HCT116 (cell line): ENCODE measurements around the gene GPA33. TPM values are rescaled to one million over a fixed set of nuclear protein-coding genes. Genes with fewer than 3 reads are reported as not detected.

ENCODE experiments used
- ATAC-seq: fragments of 200-7000 bp; cut with Tn5 transposase; 2 replicates; pipeline ENCODE4 v1.9.1; 2020; ENCODE audit warnings: mild to moderate bottlenecking, moderate library complexity
- BruUV-seq: library from RNA; stranded (reverse); fragments of 400-500 nt; replicated peaks from 2 replicates; lab custom pipeline; 2021; lab: Mats Ljungman, UMichigan
- CTCF ChIA-PET: fragments of 300-600 bp; sonication (Branson Sonifier 250); formaldehyde crosslinking; loops from one replicate; lab custom pipeline; 2021; ENCODE audit warnings: antibody characterized with exemption; lab: Charles Lee
- POLR2A ChIA-PET: fragments of 300-600, 350-600 bp; sonication (Branson Sonifier 250); formaldehyde crosslinking; loops from one replicate; lab custom pipeline; 2021; ENCODE audit warnings: antibody characterized with exemption; lab: Charles Lee
- RAD21 ChIA-PET, 2 experiments: fragments of 300-600 bp; sonication (Branson Sonifier 250); formaldehyde crosslinking; loops; one replicate each; lab custom pipeline; 2023; ENCODE audit warnings: low total read pairs in 2 of 2; ENCODE audit not compliant: uncharacterized antibody in 2 of 2, unreplicated experiment in 2 of 2, low non-redundant PET in 1 of 2; lab: Charles Lee
- DNase-seq: peaks from one replicate; pipeline ENCODE4 v3.0.0-alpha.2; 2010; ENCODE audit warnings: low read depth, low spot score
- H2AFZ ChIP-seq: fragments of 200-600 bp; shearing (Covaris generic), sonication (generic); 2 replicates; pipeline ENCODE4 v1.6.1; 2017; ENCODE audit warnings: low read depth, mixed run types, mixed read lengths, antibody characterized with exemption, low read length; ENCODE audit not compliant: poor library complexity, severe bottlenecking
- H3K27ac ChIP-seq: 2 replicates; pipeline ENCODE4 v1.5.1; 2012; ENCODE audit warnings: low read depth, low read length
- H3K27me3 ChIP-seq: fragments of 200-600 bp; sonication (generic); 2 replicates; pipeline ENCODE4 v1.6.1; 2016; ENCODE audit warnings: mixed run types, low read length, mixed read lengths; ENCODE audit not compliant: insufficient read depth
- H3K36me3 ChIP-seq, 2 experiments: fragments of 200-500 bp in 1 of 2; fragments of 200-600 bp in 1 of 2; sonication (Bioruptor generic) in 1 of 2; sonication (generic) in 1 of 2; 2 replicates each; pipeline versions ENCODE4 v1.5.1 to v1.6.1; 2014 to 2016; ENCODE audit warnings: low read length in 2 of 2, inconsistent platforms in 1 of 2, mixed read lengths in 1 of 2, mixed run types in 1 of 2; ENCODE audit not compliant: insufficient read depth in 2 of 2, control insufficient read depth in 1 of 2
- H3K4me1 ChIP-seq, 2 experiments: fragments of 200-600 bp in 1 of 2; sonication (generic) in 1 of 2; 2 replicates each; pipeline versions ENCODE4 v1.5.1 to v1.6.1; 2012 to 2017; ENCODE audit warnings: low read length in 2 of 2, inconsistent platforms in 1 of 2, mild to moderate bottlenecking in 1 of 2, mixed read lengths in 1 of 2, mixed run types in 1 of 2, moderate library complexity in 1 of 2; ENCODE audit not compliant: insufficient read depth in 2 of 2, control insufficient read depth in 1 of 2
- H3K4me2 ChIP-seq: fragments of 200-600 bp; sonication (generic); 2 replicates; pipeline ENCODE4 v1.6.1; 2017; ENCODE audit warnings: mixed run types, low read length, mixed read lengths
- H3K4me3 ChIP-seq, 2 experiments: fragments of 200-600 bp in 1 of 2; sonication (generic) in 1 of 2; replicated peaks in 1 of 2; 2 replicates each; pipeline ENCODE4 v1.5.1; 2011 to 2016; ENCODE audit warnings: low read length in 2 of 2, control low read depth in 1 of 2, low read depth in 1 of 2, mild to moderate bottlenecking in 1 of 2, mixed read lengths in 1 of 2, mixed run types in 1 of 2
- H3K79me2 ChIP-seq: fragments of 200-600 bp; sonication (generic); 2 replicates; pipeline ENCODE4 v1.6.1; 2017; ENCODE audit warnings: mild to moderate bottlenecking, mixed run types, low read length, moderate library complexity, mixed read lengths; ENCODE audit not compliant: insufficient read depth
- H3K9ac ChIP-seq: fragments of 200-600 bp; sonication (generic); 2 replicates; pipeline ENCODE4 v1.6.1; 2016; ENCODE audit warnings: low read length, mixed read lengths
- H3K9me2 ChIP-seq: fragments of 200-600 bp; sonication (generic), shearing (Covaris generic); 2 replicates; pipeline ENCODE4 v1.6.1; 2017; ENCODE audit warnings: mixed run types, mild to moderate bottlenecking, moderate library complexity; ENCODE audit not compliant: insufficient read depth
- H3K9me3 ChIP-seq, 2 experiments: fragments of 200-500 bp in 1 of 2; fragments of 200-600 bp in 1 of 2; sonication (Bioruptor generic) in 1 of 2; sonication (generic) in 1 of 2; 2 replicates each; pipeline ENCODE4 v1.6.1; 2014 to 2017; ENCODE audit warnings: low read length in 2 of 2, mixed read lengths in 2 of 2, inconsistent platforms in 1 of 2, low read depth in 1 of 2, mild to moderate bottlenecking in 1 of 2, mixed run types in 1 of 2, moderate library complexity in 1 of 2; ENCODE audit not compliant: control insufficient read depth in 1 of 2, insufficient read depth in 1 of 2
- H4K20me1 ChIP-seq: fragments of 200-600 bp; sonication (generic), shearing (Covaris generic); 2 replicates; pipeline ENCODE4 v1.6.1; 2017; ENCODE audit warnings: mixed run types, mild to moderate bottlenecking, moderate library complexity; ENCODE audit not compliant: insufficient read depth
- ATF3 ChIP-seq: IDR thresholded peaks from 2 replicates; pipeline ENCODE4 v1.6.1; 2012
- CBX3 ChIP-seq: IDR thresholded peaks from 2 replicates; pipeline ENCODE4 v1.6.1; 2012; ENCODE audit warnings: low read depth
- CTCF ChIP-seq, 3 experiments: fragments of 200-600 bp in 1 of 3; sonication (generic) in 1 of 3; IDR thresholded peaks in 2 of 3; conservative IDR thresholded peaks in 1 of 3; 2 replicates each; pipeline ENCODE4 v1.5.1; 2012 to 2017; ENCODE audit warnings: low read depth in 2 of 3, low read length in 2 of 3, antibody characterized with exemption in 1 of 3, borderline replicate concordance in 1 of 3, control low read depth in 1 of 3, mild to moderate bottlenecking in 1 of 3, mixed read lengths in 1 of 3, mixed run types in 1 of 3, moderate library complexity in 1 of 3; ENCODE audit not compliant: insufficient read depth in 1 of 3
- EGR1 ChIP-seq: IDR thresholded peaks from 2 replicates; pipeline ENCODE4 v1.6.1; 2012; ENCODE audit warnings: low read depth
- ELF1 ChIP-seq: IDR thresholded peaks from 2 replicates; pipeline ENCODE4 v1.6.1; 2012; ENCODE audit warnings: low read depth, borderline replicate concordance
- EZH2phosphoT487 ChIP-seq: fragments of 200-600 bp; IDR thresholded peaks from 2 replicates; pipeline ENCODE4 v1.6.1; 2018; ENCODE audit warnings: antibody characterized with exemption, borderline replicate concordance
- FOSL1 ChIP-seq: IDR thresholded peaks from 2 replicates; pipeline ENCODE4 v1.6.1; 2012; ENCODE audit warnings: low read depth
- JUND ChIP-seq: IDR thresholded peaks from 2 replicates; pipeline ENCODE4 v1.6.1; 2012
- MAX ChIP-seq: IDR thresholded peaks from 2 replicates; pipeline ENCODE4 v1.6.1; 2012
- RAD21 ChIP-seq: IDR thresholded peaks from 2 replicates; pipeline ENCODE4 v1.6.1; 2012; ENCODE audit warnings: low read depth, mild to moderate bottlenecking
- SIN3A ChIP-seq: IDR thresholded peaks from 2 replicates; pipeline ENCODE4 v1.6.1; 2012; ENCODE audit warnings: low read depth
- SP1 ChIP-seq: IDR thresholded peaks from 2 replicates; pipeline ENCODE4 v1.6.1; 2012; ENCODE audit warnings: low read depth
- YY1 ChIP-seq: IDR thresholded peaks from 2 replicates; pipeline ENCODE4 v1.6.1; 2011; ENCODE audit warnings: low read length, low read depth, moderate library complexity, mild to moderate bottlenecking; ENCODE audit not compliant: insufficient replicate concordance; ENCODE audit errors: extremely low read depth
- ZBTB33 ChIP-seq: IDR thresholded peaks from 2 replicates; pipeline ENCODE4 v1.6.1; 2011; ENCODE audit warnings: mild to moderate bottlenecking, low read length, moderate library complexity; ENCODE audit not compliant: insufficient replicate concordance; ENCODE audit errors: extremely low read depth
- ZFX ChIP-seq: fragments of 450-650 bp; IDR thresholded peaks from 2 replicates; pipeline ENCODE4 v1.6.1; 2017
- ZNF274 ChIP-seq: fragments of 200-500 bp; sonication (Bioruptor generic); IDR thresholded peaks from 2 replicates; pipeline ENCODE4 v1.6.1; 2014; ENCODE audit warnings: mild to moderate bottlenecking, low read depth, low read length, inconsistent platforms
- intact Hi-C: fragments of 100-400 bp; cut with micrococcal nuclease; formaldehyde crosslinking; loops from 2 replicates; pipeline ENCODE4 v1.10.0; 2022
- total RNA-seq: library from RNA; stranded (reverse); gene quantifications from one replicate; pipeline ENCODE4 v1.2.1, GENCODE V29; 2021; ENCODE audit not compliant: unreplicated experiment

The GPA33 gene
- total RNA-seq, 1 experiment from 2014 or later: 0.22 TPM

GRCh38 chr1:167077128-167077867 is 12.9 kb downstream of the GPA33 start:
- no peak overlapping the region for H3K27ac ChIP-seq
- ATAC-seq (no peak), DNase-seq (no peak)
- H3K9ac ChIP-seq: no peak overlapping the region
- no peaks in the 10 kb centered on the region for H4K20me1 ChIP-seq
- ChIA-PET CTCF (no interaction called here), POLR2A (no interaction called here), RAD21 (no interaction called here)
- no peak overlapping the region for H3K4me3 ChIP-seq
- H3K9me2 ChIP-seq: no peaks in the 10 kb centered on the region
- no peak overlapping the region for H2AFZ ChIP-seq
- no peaks in the 10 kb centered on the region for H3K36me3 ChIP-seq
- BruUV-seq: no TSS peak
- no peaks in the 10 kb centered on the region for H3K9me3 ChIP-seq
- TF ChIP-seq RAD21 (no peak), ATF3 (no peak), ZBTB33 (no peak), ZFX (no peak), CBX3 (no peak), SP1 (no peak), EGR1 (no peak), SIN3A (no peak), MAX (no peak), JUND (no peak), EZH2phosphoT487 (no peak), YY1 (no peak), FOSL1 (no peak), ELF1 (no peak), CTCF (IDR thresholded peaks at IDR 0.05 in 2 of 3, conservative IDR thresholded peaks at IDR 0.05 in 1 of 3; ENCODE audit: borderline replicate concordance in 1 of 3, insufficient read depth in 1 of 3, low read depth in 2 of 3, low read length in 2 of 3) (no peak), ZNF274 (no peak)
- H3K4me2 ChIP-seq: peak overlapping the region; percentile 12; the same call in 1 of the 2 replicates
- no peaks in the 10 kb centered on the region for H3K27me3 ChIP-seq
- intact Hi-C loops: no loop called here
- peaks cover 2 to 14% of the 10 kb centered on the region in 2 experiments for H3K4me1 ChIP-seq
- H3K79me2 ChIP-seq: no peaks in the 10 kb centered on the region
